OCI-LY3 (cell line): Measurements from ENCODE around the gene RIMKLA.

ENCODE experiments used
- EZH2phosphoT487 ChIP-seq: fragments of 200-600 bp; shearing (Covaris generic); IDR thresholded peaks from 2 replicates; pipeline ENCODE4 v1.6.1; 2018; ENCODE audit warnings: antibody characterized with exemption, mixed run types, low read depth
- TF ChIP-seq, protein P1 (sequence below): fragments of 200-600, 300-600 bp; sonication (generic); IDR thresholded peaks from 2 replicates; pipeline ENCODE4 v1.5.1; 2014; ENCODE audit warnings: antibody characterized with exemption, low read length, low read depth

DNA sequence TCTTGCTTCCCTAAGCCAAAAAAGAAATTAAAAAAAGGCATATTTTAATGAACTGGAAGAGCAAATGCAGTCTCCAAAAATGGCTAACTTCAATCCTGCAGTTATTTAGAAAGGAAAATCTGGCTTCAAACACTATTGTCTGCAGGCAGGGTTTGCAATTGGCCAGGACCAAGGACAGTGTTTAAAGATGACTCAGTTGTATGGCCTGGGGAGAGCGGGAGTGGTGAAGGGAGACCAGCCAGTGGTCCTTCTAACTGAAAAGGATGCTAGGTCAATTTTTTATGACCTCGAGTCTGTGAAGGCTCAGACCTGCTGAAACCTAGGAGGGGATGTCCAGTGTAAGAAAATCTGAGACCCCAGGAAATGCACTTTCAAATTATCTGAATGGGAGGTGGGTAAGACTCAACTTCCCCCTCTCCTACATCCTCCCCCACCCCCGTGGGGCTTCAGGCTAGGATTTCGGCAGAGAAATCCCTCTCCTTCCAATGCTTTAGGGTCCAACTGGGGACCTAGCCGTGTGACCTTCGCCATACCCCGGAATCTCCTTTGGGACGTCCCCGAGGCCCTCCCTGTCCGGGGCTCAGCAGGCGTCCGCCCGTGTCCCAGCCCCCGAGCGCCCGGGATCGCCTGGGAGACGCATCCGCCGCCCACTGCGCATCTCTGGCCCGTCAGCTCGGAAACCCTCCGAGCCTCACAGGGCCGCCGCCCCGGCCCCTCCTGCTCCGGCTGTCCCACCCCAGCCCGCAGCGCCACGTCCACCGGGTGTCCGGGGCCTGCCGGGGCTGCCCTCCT, 602 bp upstream of the RIMKLA start:
- TF ChIP-seq, protein P1, sequence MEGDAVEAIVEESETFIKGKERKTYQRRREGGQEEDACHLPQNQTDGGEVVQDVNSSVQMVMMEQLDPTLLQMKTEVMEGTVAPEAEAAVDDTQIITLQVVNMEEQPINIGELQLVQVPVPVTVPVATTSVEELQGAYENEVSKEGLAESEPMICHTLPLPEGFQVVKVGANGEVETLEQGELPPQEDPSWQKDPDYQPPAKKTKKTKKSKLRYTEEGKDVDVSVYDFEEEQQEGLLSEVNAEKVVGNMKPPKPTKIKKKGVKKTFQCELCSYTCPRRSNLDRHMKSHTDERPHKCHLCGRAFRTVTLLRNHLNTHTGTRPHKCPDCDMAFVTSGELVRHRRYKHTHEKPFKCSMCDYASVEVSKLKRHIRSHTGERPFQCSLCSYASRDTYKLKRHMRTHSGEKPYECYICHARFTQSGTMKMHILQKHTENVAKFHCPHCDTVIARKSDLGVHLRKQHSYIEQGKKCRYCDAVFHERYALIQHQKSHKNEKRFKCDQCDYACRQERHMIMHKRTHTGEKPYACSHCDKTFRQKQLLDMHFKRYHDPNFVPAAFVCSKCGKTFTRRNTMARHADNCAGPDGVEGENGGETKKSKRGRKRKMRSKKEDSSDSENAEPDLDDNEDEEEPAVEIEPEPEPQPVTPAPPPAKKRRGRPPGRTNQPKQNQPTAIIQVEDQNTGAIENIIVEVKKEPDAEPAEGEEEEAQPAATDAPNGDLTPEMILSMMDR, result no peak
- TF ChIP-seq EZH2phosphoT487, result no peak
